Cerebellar nuclear complex (tissue), 1 donor: Measurements from ENCODE around the gene MTUS2.

Experiments
- DNase-seq, 2 experiments: peaks; one replicate each; lab custom pipeline; 2025; lab: John Stamatoyannopoulos, UW

Gene MTUS2

DNA sequence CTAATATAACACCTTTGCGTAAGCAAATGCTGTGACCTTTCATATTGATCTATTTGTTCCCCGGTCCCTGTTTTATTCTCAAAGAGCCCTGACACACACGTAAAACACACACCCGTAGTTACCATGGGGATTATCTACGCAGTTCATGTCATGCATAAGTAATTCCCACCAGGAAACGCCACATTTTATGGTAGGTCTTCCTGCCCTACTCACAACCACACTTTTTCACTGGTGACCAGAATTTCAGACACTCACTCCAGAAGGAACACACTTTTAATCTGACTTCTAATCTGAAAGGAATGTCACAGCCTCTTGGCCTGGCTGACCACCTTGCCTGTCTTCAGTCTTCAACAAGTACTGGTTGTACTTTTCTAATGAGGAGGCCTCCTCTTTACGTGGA, 728.6 kb downstream of the MTUS2 start:
- DNase-seq = no peak

GRCh38 chr13:29550430-29550988, 730.4 kb downstream of the MTUS2 start:
- DNase-seq = no peak

DNA sequence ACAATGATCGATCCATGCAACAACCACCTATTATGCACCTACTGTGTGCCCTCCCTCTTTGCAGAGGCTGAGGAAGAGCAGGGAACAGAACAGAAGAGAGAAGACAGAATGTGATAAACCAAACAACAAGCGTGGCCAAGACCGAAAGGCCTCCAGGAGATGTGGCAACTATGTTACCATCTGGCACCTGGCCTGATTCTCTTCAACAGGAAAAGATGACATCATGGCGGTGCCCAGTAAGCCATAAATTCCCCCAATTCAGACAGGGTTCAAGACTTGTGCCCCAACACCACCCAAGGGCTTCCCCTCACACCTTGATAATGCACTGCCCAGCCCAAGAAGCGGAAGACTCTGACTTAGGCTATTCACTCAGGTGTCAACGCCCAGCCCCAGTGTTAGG, 731.1 kb downstream of the MTUS2 start:
- no peak for DNase-seq
